GM19324 (cell line): Measurements from ENCODE around the gene SLC35F4.
A peak's percentile ranks its signal among the peaks of the same experiment; 100 is the strongest.

Experiments used
- ATAC-seq: cut with Tn5 transposase; IDR thresholded peaks from one replicate; pipeline ENCODE4 v1.9.1; 2021; ENCODE audit warnings: mild to moderate bottlenecking, moderate library complexity; ENCODE audit not compliant: unreplicated experiment, low FRiP score

SLC35F4 gene

GRCh38 chr14:57851354-57851753 lies 14.5 kb downstream of the SLC35F4 start:
- ATAC-seq, result no peak

DNA sequence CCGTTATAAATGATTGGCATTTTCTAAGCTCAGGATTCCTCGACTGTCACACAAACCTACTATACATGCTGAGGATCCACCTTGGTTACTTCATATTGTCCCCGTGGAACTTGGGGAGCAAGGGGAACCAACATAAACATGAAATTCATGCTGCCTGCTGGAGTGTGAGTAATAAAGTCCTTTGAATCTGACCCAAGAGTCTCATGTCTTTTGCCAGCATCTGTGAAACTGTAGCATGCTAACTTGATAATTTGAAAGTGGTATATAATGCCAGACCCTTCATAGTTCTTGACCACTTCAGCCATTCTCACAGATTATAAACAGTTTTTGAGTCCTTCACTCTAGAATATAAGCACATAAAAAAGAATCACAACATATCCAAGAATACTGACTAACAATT lies 17.1 kb downstream of the SLC35F4 start:
- ATAC-seq, result no peak

GRCh38 chr14:57848353-57848752 lies 17.5 kb downstream of the SLC35F4 start:
- ATAC-seq, result no peak

DNA sequence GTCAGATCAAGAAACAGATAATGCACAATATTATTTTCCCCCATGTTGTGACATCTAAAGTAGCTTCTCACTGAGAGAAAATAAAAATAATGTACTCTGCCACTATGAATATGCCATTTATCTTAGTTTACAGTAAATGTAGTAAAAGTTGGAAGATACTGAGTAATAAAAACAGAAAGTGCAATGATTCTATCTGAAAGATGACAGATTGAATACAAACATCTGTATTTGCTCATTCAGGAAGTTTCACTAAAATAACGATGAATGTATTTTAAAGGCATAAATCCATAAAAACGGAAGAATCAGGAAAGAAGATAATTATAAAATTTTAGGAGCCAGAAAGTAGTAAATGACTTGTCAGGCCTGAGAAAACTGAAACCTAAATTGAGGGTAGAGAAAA lies 18.2 kb downstream of the SLC35F4 start:
- no peak for ATAC-seq

- no peak for ATAC-seq
These were observed 18.8 kb downstream of the SLC35F4 start for GRCh38 chr14:57847096-57847495.

DNA sequence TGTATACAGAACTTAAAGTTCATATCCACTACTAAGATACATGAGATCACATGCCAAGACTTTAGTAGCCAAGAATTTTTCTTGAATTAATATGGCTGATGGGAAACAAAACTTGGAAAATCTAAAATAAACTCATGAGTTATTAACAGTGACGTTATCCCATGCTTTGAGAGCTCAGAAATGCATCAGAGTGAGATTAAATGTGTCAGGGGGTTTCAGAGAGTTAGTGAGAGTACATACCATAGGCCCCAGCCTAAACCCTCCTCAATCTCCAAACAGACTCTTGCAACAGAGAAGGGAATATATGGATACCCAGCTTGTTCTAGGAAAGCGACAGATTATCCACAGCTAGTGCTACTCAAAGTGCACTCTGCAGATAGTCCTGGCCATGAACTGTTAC lies 19.3 kb downstream of the SLC35F4 start:
- no peak for ATAC-seq

- ATAC-seq, result no peak
These were observed 19.9 kb downstream of the SLC35F4 start for GRCh38 chr14:57845802-57846531.

DNA sequence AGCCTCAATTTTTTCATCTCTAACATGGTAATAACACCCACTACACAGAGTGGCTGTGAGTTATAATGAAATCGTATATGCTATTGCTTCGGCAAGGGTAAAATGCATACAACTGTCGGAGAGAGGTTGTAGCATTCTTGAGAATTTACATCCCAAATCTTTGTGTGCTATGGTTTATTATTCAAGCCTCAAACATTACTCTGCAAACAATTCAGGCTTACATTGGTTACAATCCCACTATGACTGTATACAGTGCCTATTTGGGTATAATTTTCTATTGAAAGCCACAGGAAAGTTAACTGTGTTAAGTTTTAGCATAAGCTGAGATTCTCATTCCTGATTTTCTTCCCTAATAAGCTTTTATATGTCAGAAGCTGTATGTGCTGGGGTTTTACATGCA lies 20.6 kb downstream of the SLC35F4 start:
- no peak for ATAC-seq

DNA sequence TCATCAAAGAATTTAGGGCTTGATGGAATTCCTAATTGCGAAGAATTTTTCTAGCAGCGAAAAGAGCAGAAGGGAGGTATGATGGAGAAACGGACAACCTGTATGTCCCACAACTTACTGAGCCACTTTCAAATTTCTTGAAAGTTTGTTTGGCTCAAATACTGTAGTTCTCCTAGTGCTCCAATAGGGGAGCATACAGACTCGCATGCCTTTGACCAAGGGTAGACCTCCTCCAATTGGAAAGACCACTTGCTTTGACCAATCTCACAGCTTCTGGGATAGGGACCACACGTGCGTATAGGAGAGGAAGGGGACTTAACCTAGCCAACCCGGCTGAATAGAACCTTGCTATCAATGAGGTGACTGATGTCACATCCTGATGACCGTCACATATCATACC lies 28.6 kb downstream of the SLC35F4 start:
- no peak for ATAC-seq

DNA sequence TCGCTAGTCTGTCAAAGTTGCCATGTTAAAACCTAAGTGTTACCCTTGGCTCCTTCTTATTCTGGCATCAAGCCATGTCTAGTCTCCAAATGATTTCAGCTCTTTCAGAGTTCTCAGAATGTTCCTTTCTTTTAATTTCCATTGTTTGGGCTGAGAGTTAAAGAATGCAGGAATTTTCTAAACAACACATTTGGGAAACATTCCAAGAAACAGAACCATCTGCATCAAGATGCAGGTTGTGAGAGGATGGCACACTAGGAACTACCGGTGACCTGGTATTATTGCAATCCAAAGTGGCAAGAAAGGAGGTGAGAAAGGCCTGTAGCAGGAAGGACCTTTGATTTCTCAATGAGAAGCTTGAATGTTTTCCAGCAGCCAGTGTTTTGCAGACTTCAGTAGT lies 30.1 kb downstream of the SLC35F4 start:
- no peak for ATAC-seq

DNA sequence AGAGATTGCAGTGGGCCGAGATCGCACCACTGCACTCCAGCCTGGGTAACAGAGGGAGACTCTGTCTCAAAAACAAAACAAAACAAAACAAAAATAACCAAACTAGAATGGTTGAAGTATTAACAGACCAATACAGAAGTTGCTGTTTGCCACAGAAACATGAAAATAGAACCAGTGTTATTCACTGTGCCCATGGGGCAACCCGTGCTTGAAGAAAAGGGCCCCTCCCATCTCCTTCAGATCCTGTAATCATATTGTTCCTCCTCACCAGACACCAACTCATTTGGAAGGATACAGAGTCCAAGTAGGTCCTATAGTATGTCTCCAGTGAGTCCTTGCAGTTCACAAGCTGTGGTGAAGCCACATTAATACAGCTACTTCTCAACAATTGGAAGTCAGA lies 30.9 kb downstream of the SLC35F4 start:
- no peak for ATAC-seq

DNA sequence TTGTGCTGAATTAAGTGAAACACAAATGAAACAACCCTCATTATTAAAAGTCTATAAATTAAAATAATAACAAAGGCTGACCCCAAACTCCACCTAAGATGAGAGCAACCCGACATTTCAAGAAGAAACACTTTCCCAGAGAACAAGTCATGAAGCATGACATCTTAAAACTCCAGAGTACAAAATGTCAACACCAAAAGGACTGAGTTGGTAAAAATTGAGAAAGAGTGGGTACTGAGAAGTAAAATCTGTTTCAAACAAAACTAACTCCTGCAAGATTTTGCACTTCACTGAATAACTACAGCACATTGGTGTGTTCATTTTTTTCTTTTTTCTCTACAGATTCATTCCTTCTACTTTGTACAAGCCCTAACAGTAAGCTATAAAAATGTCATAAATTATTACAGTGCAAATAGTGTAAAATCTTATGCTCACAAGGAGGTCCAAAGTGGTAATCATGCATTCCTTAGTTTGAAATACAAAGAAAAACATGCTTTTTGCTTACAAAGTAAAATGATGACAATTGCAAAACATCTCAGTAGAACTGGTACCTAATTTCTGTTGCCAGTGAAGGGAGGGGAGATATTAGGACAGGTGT lies 31.8 kb downstream of the SLC35F4 start:
- ATAC-seq, result no peak

- ATAC-seq, result no peak
These were observed 32.6 kb downstream of the SLC35F4 start for GRCh38 chr14:57833323-57833722.

DNA sequence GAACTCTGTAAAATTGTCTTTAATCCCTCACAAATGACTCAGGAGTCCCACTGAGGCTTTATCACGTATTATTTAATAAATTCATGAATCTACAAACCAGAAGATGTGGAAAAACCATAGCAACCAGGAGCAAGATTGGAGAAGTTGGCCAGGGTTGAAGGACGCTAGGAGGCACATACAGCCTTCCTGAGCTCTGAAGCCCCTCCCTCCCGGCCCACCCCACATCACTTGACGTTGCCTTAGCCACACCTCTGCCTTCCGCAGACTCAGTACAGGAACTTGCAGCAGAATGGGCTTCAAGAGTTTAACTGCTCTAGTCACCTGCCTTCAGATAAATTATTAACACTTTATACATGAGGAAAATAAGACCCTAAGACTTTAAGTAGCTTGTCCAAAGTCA lies 33.9 kb downstream of the SLC35F4 start:
- ATAC-seq, result peak; percentile 66

GRCh38 chr14:57828713-57829112 lies 37.2 kb downstream of the SLC35F4 start:
- no peak for ATAC-seq

GRCh38 chr14:57823015-57823660 lies 42.8 kb downstream of the SLC35F4 start:
- ATAC-seq, result no peak

- no peak for ATAC-seq
These were observed 43.8 kb downstream of the SLC35F4 start for GRCh38 chr14:57822081-57822480.

GRCh38 chr14:57820581-57820980 lies 45.3 kb downstream of the SLC35F4 start:
- ATAC-seq, result no peak

DNA sequence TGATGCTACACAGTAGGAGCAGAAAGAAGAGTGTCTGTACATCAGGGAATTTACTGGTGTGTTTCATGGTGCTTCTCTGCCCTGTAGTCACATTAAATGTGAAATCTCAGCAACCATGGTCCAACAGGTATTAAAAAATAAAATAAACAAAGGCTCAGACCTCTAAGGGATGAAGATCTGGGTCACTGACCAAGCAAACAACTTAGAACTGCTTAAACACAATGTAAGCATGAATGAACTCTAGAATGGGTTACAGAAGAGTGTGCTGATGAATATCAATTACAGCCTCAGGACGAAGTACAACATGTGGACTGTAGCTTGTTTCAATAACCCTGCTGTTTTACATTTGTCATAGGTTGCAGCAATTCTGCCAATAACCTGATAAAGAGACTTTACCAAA lies 47.4 kb downstream of the SLC35F4 start:
- no peak for ATAC-seq

GRCh38 chr14:57816568-57817284 lies 49.2 kb downstream of the SLC35F4 start:
- peak; percentile 76 for ATAC-seq

- ATAC-seq, result no peak
These were observed 51.2 kb downstream of the SLC35F4 start for GRCh38 chr14:57814726-57815125.
